Gastrocnemius medialis (tissue), 4 donors: ENCODE results near the gene USF3.

Source experiments
- POLR2A ChIP-seq, 2 donors: fragments of 450-650 bp; IDR thresholded peaks; one replicate each; pipeline ENCODE4 v1.6.1; 2017; ENCODE audit warnings: antibody characterized with exemption in 2 of 2, mild to moderate bottlenecking in 2 of 2, moderate library complexity in 2 of 2
- TF ChIP-seq, protein P1 (sequence below), 5 experiments: fragments of 450-650 bp in 3 of 5; fragments of 200-600 bp in 2 of 5; sonication (generic) in 2 of 5; IDR thresholded peaks in 4 of 5; conservative IDR thresholded peaks in 1 of 5; 1 replicate in 4 of 5; 2 replicates in 1 of 5; pipeline ENCODE4 v1.5.1; 2016 to 2019; ENCODE audit warnings: antibody characterized with exemption in 5 of 5, mild to moderate bottlenecking in 3 of 5, moderate library complexity in 3 of 5

DNA sequence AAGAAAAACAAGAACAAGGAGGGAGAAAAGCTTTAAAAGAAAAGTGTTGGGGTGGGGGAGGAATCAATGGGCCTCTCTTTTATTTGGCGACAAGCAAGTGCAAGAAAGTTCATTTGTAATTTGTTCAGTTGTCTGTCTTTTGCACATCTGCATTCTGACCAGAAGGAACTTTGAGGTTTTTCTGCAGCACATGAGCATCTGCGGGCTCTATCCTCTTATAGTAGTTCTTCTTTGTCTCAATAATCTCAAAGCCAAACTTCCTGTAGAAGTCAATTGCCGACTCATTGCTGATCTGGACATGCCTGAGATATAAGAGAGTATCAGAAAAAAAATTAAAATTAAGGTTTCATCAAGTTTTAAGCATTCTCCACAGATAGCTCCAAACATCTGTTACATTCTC, 25.2 kb upstream of the USF3 start:
- no peak for TF ChIP-seq POLR2A (IDR thresholded peaks at IDR 0.05)
- TF ChIP-seq, protein P1, sequence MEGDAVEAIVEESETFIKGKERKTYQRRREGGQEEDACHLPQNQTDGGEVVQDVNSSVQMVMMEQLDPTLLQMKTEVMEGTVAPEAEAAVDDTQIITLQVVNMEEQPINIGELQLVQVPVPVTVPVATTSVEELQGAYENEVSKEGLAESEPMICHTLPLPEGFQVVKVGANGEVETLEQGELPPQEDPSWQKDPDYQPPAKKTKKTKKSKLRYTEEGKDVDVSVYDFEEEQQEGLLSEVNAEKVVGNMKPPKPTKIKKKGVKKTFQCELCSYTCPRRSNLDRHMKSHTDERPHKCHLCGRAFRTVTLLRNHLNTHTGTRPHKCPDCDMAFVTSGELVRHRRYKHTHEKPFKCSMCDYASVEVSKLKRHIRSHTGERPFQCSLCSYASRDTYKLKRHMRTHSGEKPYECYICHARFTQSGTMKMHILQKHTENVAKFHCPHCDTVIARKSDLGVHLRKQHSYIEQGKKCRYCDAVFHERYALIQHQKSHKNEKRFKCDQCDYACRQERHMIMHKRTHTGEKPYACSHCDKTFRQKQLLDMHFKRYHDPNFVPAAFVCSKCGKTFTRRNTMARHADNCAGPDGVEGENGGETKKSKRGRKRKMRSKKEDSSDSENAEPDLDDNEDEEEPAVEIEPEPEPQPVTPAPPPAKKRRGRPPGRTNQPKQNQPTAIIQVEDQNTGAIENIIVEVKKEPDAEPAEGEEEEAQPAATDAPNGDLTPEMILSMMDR (IDR thresholded peaks at IDR 0.05 in 4 of 5, conservative IDR thresholded peaks at IDR 0.05 in 1 of 5): no peak
